ENCODE data around the gene CIITA. TPM values are rescaled to one million over a fixed set of nuclear protein-coding genes. Genes with fewer than 3 reads are reported as not detected.

Gene CIITA
- total and polyA plus RNA-seq, 9 of the 15 experiments (the other 6 are each of a cell fraction or from before 2014, with no cell fraction given): 0.01 to 0.20 (median 0.11) TPM; not detected in 4

GRCh38 chr16:10918294-10919002 lies 41.4 kb downstream of the CIITA start (continued):
- TF ChIP-seq, protein P1, sequence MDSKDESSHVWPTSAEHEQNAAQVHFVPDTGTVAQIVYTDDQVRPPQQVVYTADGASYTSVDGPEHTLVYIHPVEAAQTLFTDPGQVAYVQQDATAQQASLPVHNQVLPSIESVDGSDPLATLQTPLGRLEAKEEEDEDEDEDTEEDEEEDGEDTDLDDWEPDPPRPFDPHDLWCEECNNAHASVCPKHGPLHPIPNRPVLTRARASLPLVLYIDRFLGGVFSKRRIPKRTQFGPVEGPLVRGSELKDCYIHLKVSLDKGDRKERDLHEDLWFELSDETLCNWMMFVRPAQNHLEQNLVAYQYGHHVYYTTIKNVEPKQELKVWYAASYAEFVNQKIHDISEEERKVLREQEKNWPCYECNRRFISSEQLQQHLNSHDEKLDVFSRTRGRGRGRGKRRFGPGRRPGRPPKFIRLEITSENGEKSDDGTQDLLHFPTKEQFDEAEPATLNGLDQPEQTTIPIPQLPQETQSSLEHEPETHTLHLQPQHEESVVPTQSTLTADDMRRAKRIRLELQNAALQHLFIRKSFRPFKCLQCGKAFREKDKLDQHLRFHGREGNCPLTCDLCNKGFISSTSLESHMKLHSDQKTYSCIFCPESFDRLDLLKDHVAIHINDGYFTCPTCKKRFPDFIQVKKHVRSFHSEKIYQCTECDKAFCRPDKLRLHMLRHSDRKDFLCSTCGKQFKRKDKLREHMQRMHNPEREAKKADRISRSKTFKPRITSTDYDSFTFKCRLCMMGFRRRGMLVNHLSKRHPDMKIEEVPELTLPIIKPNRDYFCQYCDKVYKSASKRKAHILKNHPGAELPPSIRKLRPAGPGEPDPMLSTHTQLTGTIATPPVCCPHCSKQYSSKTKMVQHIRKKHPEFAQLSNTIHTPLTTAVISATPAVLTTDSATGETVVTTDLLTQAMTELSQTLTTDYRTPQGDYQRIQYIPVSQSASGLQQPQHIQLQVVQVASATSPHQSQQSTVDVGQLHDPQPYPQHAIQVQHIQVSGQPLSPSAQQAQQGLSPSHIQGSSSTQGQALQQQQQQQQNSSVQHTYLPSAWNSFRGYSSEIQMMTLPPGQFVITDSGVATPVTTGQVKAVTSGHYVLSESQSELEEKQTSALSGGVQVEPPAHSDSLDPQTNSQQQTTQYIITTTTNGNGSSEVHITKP (IDR thresholded peaks at IDR 0.05; ENCODE audit: partially characterized antibody): no peak
- TF ChIP-seq, protein P2, sequence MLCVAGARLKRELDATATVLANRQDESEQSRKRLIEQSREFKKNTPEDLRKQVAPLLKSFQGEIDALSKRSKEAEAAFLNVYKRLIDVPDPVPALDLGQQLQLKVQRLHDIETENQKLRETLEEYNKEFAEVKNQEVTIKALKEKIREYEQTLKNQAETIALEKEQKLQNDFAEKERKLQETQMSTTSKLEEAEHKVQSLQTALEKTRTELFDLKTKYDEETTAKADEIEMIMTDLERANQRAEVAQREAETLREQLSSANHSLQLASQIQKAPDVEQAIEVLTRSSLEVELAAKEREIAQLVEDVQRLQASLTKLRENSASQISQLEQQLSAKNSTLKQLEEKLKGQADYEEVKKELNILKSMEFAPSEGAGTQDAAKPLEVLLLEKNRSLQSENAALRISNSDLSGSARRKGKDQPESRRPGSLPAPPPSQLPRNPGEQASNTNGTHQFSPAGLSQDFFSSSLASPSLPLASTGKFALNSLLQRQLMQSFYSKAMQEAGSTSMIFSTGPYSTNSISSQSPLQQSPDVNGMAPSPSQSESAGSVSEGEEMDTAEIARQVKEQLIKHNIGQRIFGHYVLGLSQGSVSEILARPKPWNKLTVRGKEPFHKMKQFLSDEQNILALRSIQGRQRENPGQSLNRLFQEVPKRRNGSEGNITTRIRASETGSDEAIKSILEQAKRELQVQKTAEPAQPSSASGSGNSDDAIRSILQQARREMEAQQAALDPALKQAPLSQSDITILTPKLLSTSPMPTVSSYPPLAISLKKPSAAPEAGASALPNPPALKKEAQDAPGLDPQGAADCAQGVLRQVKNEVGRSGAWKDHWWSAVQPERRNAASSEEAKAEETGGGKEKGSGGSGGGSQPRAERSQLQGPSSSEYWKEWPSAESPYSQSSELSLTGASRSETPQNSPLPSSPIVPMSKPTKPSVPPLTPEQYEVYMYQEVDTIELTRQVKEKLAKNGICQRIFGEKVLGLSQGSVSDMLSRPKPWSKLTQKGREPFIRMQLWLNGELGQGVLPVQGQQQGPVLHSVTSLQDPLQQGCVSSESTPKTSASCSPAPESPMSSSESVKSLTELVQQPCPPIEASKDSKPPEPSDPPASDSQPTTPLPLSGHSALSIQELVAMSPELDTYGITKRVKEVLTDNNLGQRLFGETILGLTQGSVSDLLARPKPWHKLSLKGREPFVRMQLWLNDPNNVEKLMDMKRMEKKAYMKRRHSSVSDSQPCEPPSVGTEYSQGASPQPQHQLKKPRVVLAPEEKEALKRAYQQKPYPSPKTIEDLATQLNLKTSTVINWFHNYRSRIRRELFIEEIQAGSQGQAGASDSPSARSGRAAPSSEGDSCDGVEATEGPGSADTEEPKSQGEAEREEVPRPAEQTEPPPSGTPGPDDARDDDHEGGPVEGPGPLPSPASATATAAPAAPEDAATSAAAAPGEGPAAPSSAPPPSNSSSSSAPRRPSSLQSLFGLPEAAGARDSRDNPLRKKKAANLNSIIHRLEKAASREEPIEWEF (CRISPR knock-in tag; IDR thresholded peaks at IDR 0.05): no peak
- TF ChIP-seq ZNF121 (CRISPR knock-in tag; conservative IDR thresholded peaks at IDR 0.05) (no peak), SUPT5H (IDR thresholded peaks at IDR 0.05) (no peak), JUND (IDR thresholded peaks at IDR 0.05; ENCODE audit: borderline replicate concordance, low read depth, low read length) (peak; percentile 74; the same call in 1 of the 2 replicates), JUND (tag; IDR thresholded peaks at IDR 0.05; ENCODE audit: borderline replicate concordance, low read depth, low read length) (no peak; the same call in 2 of the 3 replicates), NEUROD1 (IDR thresholded peaks at IDR 0.05; ENCODE audit: borderline replicate concordance, low read depth, low read length, partially characterized antibody) (no peak), NFE2 (IDR thresholded peaks at IDR 0.05; ENCODE audit: low read depth) (no peak), HNRNPUL1 (IDR thresholded peaks at IDR 0.05; ENCODE audit: low read length) (no peak), WHSC1 (IDR thresholded peaks at IDR 0.05; ENCODE audit: low read length) (no peak), ATF1 (CRISPR knock-in tag; IDR thresholded peaks at IDR 0.05) (no peak), ATF1 (tag; IDR thresholded peaks at IDR 0.05) (peak; percentile 72), SLC30A9 (CRISPR knock-in tag; IDR thresholded peaks at IDR 0.05) (no peak), MEF2A (IDR thresholded peaks at IDR 0.05; ENCODE audit: control insufficient read depth, low read depth, low read length) (no peak)
- TF ChIP-seq, protein P3, sequence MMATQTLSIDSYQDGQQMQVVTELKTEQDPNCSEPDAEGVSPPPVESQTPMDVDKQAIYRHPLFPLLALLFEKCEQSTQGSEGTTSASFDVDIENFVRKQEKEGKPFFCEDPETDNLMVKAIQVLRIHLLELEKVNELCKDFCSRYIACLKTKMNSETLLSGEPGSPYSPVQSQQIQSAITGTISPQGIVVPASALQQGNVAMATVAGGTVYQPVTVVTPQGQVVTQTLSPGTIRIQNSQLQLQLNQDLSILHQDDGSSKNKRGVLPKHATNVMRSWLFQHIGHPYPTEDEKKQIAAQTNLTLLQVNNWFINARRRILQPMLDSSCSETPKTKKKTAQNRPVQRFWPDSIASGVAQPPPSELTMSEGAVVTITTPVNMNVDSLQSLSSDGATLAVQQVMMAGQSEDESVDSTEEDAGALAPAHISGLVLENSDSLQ (IDR thresholded peaks at IDR 0.05): peak; percentile 83
